SK-N-MC (cell line): Measurements from ENCODE around the gene TANGO6.

ENCODE experiments used
- DNase-seq: peaks from one replicate; pipeline ENCODE4 v3.0.0-alpha.2; 2011; ENCODE audit warnings: low read depth, low spot score
- H3K27ac ChIP-seq: fragments of 200-600 bp; sonication (generic); 2 replicates; pipeline ENCODE4 v1.5.1; 2016; ENCODE audit warnings: mixed run types
- H3K36me3 ChIP-seq: fragments of 200-600 bp; sonication (generic); 2 replicates; pipeline ENCODE4 v1.6.1; 2017; ENCODE audit warnings: antibody characterized with exemption, low read length, mixed read lengths; ENCODE audit not compliant: insufficient read depth
- H3K4me3 ChIP-seq: fragments of 200-600 bp; sonication (generic); 2 replicates; pipeline ENCODE4 v1.5.1; 2016
- H3K9ac ChIP-seq: fragments of 200-600 bp; sonication (generic); 2 replicates; pipeline ENCODE4 v1.8.0; 2017; ENCODE audit warnings: mixed run types, mixed read lengths; ENCODE audit not compliant: insufficient read length
- H3K9me3 ChIP-seq: fragments of 200-600 bp; sonication (generic); 2 replicates; pipeline ENCODE4 v1.6.1; 2017; ENCODE audit warnings: low read depth, mild to moderate bottlenecking, antibody characterized with exemption, low read length, moderate library complexity, mixed read lengths
- EZH2 ChIP-seq: fragments of 200-600 bp; sonication (generic); IDR thresholded peaks from one replicate; pipeline ENCODE4 v1.6.1; 2017; ENCODE audit warnings: antibody characterized with exemption
- FOXP2 ChIP-seq: optimal IDR thresholded peaks from 2 replicates; pipeline ENCODE3; 2011; ENCODE audit warnings: mild to moderate bottlenecking, moderate library complexity; ENCODE audit not compliant: insufficient read depth; ENCODE audit errors: extremely low read length, control extremely low read depth
- POLR2AphosphoS5 ChIP-seq: IDR thresholded peaks from 2 replicates; pipeline ENCODE4 v1.6.1; 2012; ENCODE audit warnings: mild to moderate bottlenecking, low read depth, low read length, borderline replicate concordance

Gene TANGO6

DNA sequence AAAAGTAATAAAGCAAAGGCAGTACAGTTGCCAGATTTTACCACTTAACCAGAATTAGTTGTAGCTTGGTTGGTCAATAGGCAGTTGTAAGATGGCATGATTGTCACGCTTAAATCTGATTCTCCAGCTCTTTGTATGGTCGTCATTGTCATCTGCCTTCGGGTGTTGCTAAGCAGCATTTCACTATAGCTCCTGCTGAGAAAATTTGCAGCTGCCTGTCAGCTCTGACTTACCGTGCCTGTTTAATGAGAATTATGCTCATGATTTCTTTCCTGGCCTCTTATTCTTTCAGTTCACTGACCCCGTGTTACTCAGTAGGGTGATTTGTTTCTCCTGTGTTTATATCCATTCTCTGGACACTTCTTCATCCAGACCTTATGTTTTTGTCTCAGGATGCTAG, 66.7 kb downstream of the TANGO6 start:
- no peak overlapping the region for H3K9ac ChIP-seq
- H3K27ac ChIP-seq: no peak overlapping the region
- DNase-seq: no peak
- TF ChIP-seq FOXP2 (no peak), POLR2AphosphoS5 (no peak), EZH2 (no peak)
- no peak overlapping the region for H3K4me3 ChIP-seq
- H3K36me3 ChIP-seq: no peaks in the 10 kb centered on the region
- no peaks in the 10 kb centered on the region for H3K9me3 ChIP-seq

DNA sequence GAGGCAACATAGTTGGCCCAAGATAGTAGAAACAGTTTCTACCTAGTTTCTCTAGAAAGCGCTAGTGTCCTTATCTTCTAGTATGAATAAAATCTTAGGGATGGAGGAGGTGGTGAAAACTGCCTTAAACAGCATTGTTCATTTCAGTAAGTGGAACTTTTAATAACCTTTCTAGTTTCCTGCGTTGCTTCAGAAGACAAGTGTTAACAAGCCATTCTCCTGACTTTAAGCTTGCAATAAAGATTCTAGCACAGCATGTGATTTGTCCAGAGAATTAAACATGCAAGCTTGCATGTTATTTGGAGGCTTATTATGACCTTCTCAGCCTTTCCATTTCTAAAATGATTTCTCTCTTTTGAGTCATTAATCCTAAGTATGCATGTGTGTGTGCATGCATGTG, 72.3 kb downstream of the TANGO6 start:
- Histone ChIP-seq H3K9me3 (no peaks in the 10 kb centered on the region), H3K27ac (no peak overlapping the region), H3K9ac (no peak overlapping the region), H3K36me3 (no peaks in the 10 kb centered on the region), H3K4me3 (no peak overlapping the region)
- DNase-seq: no peak
- TF ChIP-seq FOXP2 (no peak), POLR2AphosphoS5 (no peak), EZH2 (no peak)

DNA sequence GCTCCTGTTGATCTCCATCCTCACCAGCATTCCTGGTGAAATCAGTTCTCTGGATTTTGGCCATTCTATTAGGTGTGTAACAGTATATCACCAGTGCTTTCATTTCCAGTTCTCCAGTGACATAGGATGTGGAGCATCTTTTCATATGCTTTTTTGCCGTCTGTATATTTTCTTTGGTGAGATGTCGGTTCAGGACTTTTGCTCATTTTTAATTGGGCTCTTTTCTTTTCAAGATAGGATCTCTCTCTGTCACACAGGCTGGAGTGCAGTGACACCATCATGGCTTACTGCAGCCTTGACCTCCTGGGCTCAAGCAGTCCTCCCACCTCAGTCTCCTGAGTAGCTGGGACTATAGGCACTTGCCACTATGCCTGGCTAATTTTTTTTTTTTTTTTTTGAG, 74.2 kb downstream of the TANGO6 start:
- no peak for DNase-seq
- H3K9me3 ChIP-seq: no peaks in the 10 kb centered on the region
- H3K27ac ChIP-seq: no peak overlapping the region
- H3K9ac ChIP-seq: no peak overlapping the region
- no peak for TF ChIP-seq FOXP2
- TF ChIP-seq EZH2: no peak
- TF ChIP-seq POLR2AphosphoS5: no peak
- no peak overlapping the region for H3K4me3 ChIP-seq
- no peaks in the 10 kb centered on the region for H3K36me3 ChIP-seq

DNA sequence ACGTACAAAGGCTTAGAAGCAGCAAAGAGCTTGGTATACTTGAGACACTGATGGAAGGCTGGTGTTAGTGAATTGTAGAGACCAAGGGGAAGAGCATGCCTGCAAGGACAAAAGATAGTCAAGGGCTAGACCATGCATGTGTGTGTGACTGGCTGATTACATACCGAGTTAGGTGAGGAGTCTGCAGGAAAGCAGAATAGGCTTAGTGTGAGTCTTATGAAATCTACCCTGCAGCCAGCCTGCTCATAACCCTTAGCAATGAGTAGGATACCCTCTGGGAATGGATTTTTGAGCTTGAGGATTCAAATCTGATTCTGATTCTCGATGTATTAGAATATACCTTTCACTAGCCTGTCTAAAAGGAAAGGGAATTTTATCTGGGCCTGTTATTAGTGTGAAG, 77.0 kb downstream of the TANGO6 start:
- Histone ChIP-seq H3K36me3 (no peaks in the 10 kb centered on the region), H3K9me3 (no peaks in the 10 kb centered on the region), H3K4me3 (no peak overlapping the region), H3K27ac (no peak overlapping the region), H3K9ac (no peak overlapping the region)
- no peak for DNase-seq
- TF ChIP-seq EZH2 (no peak), FOXP2 (no peak), POLR2AphosphoS5 (no peak)

DNA sequence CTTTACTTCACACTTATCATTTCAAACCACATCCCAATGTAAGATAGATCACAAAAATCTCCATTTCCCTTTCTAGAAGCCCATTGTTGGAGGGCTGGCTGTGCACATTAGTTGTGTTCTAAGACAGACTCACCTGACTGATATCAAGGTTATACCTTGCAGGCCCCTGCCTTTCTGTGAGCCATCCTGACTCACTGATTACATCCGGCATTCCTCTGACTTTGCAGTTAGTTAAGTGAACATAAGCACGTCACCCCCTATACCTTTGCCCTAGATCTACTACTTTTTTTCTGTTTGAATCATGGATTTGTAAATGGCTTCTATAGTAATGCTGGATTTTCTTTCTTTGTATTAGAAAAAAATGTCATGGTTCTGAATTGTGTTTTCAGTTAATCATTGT, 78.3 kb downstream of the TANGO6 start:
- no peak for DNase-seq
- H3K4me3 ChIP-seq: no peak overlapping the region
- no peaks in the 10 kb centered on the region for H3K9me3 ChIP-seq
- no peaks in the 10 kb centered on the region for H3K36me3 ChIP-seq
- no peak overlapping the region for H3K9ac ChIP-seq
- TF ChIP-seq FOXP2: no peak
- no peak for TF ChIP-seq EZH2
- no peak for TF ChIP-seq POLR2AphosphoS5
- H3K27ac ChIP-seq: no peak overlapping the region

DNA sequence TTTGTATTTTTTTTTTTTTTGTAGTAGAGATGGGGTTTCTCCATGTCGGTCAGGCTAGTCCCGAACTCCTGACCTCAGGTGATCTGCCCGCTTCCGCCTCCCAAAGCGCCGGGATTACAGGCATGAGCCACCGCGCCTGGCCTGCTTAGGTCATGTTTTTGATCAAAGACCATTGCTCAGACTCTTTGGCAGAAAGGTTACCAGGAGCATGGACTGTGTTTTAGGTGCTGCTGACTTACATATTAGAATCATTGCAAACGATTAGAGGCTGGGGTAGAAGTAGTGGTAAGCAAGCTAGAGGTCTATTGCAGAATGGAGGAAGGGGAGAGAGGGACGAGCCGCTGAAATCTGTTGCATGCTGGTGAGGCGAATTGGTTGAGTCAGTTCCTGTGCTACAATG, 79.8 kb downstream of the TANGO6 start:
- no peak overlapping the region for H3K4me3 ChIP-seq
- no peak for DNase-seq
- H3K36me3 ChIP-seq: no peaks in the 10 kb centered on the region
- no peak for TF ChIP-seq EZH2
- TF ChIP-seq POLR2AphosphoS5: no peak
- TF ChIP-seq FOXP2: no peak
- no peak overlapping the region for H3K9ac ChIP-seq
- no peak overlapping the region for H3K27ac ChIP-seq
- no peaks in the 10 kb centered on the region for H3K9me3 ChIP-seq

DNA sequence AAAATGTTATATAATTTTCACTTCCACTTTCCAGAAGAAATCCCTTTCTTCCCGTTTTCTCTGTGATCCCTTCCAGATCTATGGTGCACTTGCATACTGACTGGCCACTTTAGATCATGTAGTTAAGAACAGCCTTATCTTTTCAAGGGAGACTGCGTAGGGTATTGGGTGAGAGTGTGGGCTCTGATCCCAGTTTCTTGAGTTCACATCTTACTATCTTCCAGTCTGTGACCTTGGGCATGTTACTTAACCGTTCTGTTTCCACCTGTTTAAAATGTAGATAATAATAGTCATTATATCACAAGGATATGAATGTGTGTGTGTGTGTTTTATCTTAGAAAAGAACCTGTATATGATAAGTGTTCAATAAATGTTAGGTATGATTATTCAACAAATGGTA, 83.7 kb downstream of the TANGO6 start:
- DNase-seq: no peak
- Histone ChIP-seq H3K9me3 (no peaks in the 10 kb centered on the region), H3K36me3 (no peaks in the 10 kb centered on the region), H3K27ac (no peak overlapping the region), H3K9ac (no peak overlapping the region), H3K4me3 (no peak overlapping the region)
- TF ChIP-seq FOXP2 (no peak), POLR2AphosphoS5 (no peak), EZH2 (no peak)

DNA sequence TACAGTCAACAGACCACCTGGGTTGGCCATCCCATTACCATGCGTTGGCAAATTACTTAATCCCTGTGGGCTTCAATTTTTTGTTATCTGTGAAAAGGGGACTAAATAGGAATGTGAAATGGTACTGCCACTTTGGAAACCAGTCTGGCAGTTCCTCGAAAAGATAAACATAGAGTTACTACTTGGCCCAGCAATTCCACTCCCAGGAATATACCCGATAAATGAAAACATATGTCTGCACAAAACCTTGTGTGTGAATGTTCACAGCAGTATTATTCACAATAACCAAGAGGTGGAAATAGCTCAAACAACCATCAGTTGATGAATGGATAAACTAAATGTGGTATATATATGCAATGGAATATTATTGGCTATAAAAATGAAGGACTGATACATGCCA, 87.9 kb downstream of the TANGO6 start:
- Histone ChIP-seq H3K9me3 (no peaks in the 10 kb centered on the region), H3K27ac (no peak overlapping the region), H3K36me3 (no peaks in the 10 kb centered on the region), H3K4me3 (no peak overlapping the region), H3K9ac (no peak overlapping the region)
- DNase-seq: no peak
- no peak for TF ChIP-seq FOXP2
- TF ChIP-seq POLR2AphosphoS5: no peak
- no peak for TF ChIP-seq EZH2

DNA sequence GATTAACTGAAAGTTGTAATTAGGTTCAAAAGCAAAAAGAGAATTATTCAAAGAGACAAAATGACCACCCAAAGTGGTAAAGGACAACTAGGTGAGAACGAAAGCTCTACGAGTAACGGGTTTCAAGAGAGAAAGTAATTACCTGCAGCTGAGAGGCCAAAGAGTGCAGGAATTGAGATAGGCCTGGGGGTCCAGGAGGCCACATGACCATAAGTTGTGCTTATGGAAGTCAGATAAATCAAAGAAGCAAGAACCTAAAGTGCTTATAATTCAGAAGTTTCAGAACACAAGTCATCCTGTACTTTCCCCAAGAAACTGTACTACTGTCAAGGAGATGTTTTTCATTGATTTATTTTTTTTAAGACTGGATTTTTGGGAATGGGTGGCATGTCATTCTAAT, 91.1 kb downstream of the TANGO6 start:
- no peak overlapping the region for H3K4me3 ChIP-seq
- no peaks in the 10 kb centered on the region for H3K36me3 ChIP-seq
- TF ChIP-seq FOXP2 (no peak), POLR2AphosphoS5 (no peak), EZH2 (no peak)
- H3K9me3 ChIP-seq: no peaks in the 10 kb centered on the region
- H3K27ac ChIP-seq: no peak overlapping the region
- DNase-seq: no peak
- no peak overlapping the region for H3K9ac ChIP-seq

DNA sequence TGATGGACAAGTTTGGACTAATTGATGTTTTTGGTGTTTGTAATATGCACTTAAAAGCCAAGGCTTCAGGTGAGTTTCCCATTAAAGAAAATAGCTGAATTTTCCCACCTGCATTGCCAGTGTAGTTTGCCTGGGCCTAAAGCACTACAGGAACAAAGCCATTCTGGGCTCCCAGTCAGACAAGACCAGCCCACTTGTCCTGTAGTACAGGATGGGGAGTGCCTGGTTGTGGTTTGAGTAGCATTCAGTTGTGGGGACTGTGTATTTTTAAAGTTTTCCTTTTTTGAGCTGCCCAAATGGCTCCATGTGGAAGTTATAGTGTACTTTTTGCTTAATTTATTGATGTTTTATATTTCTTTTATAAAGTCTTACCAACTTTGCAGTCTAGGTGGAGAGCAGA, 91.7 kb downstream of the TANGO6 start:
- TF ChIP-seq FOXP2: no peak
- no peak for TF ChIP-seq POLR2AphosphoS5
- TF ChIP-seq EZH2: no peak
- no peak overlapping the region for H3K9ac ChIP-seq
- H3K36me3 ChIP-seq: no peaks in the 10 kb centered on the region
- H3K4me3 ChIP-seq: no peak overlapping the region
- no peak overlapping the region for H3K27ac ChIP-seq
- no peak for DNase-seq
- H3K9me3 ChIP-seq: no peaks in the 10 kb centered on the region
